ENCODE results near the gene CRTC3. TPM values are rescaled to one million over a fixed set of nuclear protein-coding genes. Genes with fewer than 3 reads are reported as not detected.
A peak's percentile ranks its signal among the peaks of the same experiment; 100 is the strongest.

Gene CRTC3
- total RNA-seq, 3 donors from 2014 or later, result 28.2 to 33.0 (median 29.8) TPM

GRCh38 chr15:90540768-90541167, 11.0 kb downstream of the CRTC3 start:
- ATAC-seq (no peak), DNase-seq (no peak)
- no peak overlapping the region for H3K4me3 Mint-ChIP-seq
- H3K4me1 Mint-ChIP-seq (ENCODE audit: low read depth), result peaks cover 70% of the 10 kb centered on the region
- no peaks in the 10 kb centered on the region for H3K9me3 Mint-ChIP-seq
- peaks cover 26% of the 10 kb centered on the region for H3K36me3 Mint-ChIP-seq (ENCODE audit: insufficient read depth)
- no peaks in the 10 kb centered on the region for H3K27me3 Mint-ChIP-seq (ENCODE audit: low read depth)

- Mint-ChIP-seq H3K4me1 (ENCODE audit: low read depth) (peaks cover 59% of the 10 kb centered on the region), H3K4me3 (no peak overlapping the region), H3K9me3 (no peaks in the 10 kb centered on the region), H3K27me3 (ENCODE audit: low read depth) (no peaks in the 10 kb centered on the region), H3K36me3 (ENCODE audit: insufficient read depth) (peaks cover 23% of the 10 kb centered on the region)
- ATAC-seq (peak; percentile 58 to 65), DNase-seq (no peak)
Measured at GRCh38 chr15:90545095-90545494, 15.4 kb downstream of the CRTC3 start.

GRCh38 chr15:90547540-90547939, 17.8 kb downstream of the CRTC3 start:
- Mint-ChIP-seq H3K4me1 (ENCODE audit: low read depth) (peaks cover 60% of the 10 kb centered on the region), H3K27me3 (ENCODE audit: low read depth) (no peaks in the 10 kb centered on the region), H3K36me3 (ENCODE audit: insufficient read depth) (peaks cover 22% of the 10 kb centered on the region), H3K9me3 (no peaks in the 10 kb centered on the region), H3K4me3 (no peak overlapping the region)
- ATAC-seq (peak in 1 of 2 donors; percentile 27), DNase-seq (no peak)

GRCh38 chr15:90550919-90551318, 21.2 kb downstream of the CRTC3 start:
- no peak for DNase-seq
- no peak for ATAC-seq
- Mint-ChIP-seq H3K27me3 (ENCODE audit: low read depth) (no peaks in the 10 kb centered on the region), H3K4me1 (ENCODE audit: low read depth) (peaks cover 58% of the 10 kb centered on the region), H3K9me3 (no peaks in the 10 kb centered on the region), H3K36me3 (ENCODE audit: insufficient read depth) (peaks cover 15% of the 10 kb centered on the region), H3K4me3 (no peak overlapping the region)

GRCh38 chr15:90552162-90552928, 22.6 kb downstream of the CRTC3 start:
- peaks cover 17% of the 10 kb centered on the region for H3K36me3 Mint-ChIP-seq (ENCODE audit: insufficient read depth)
- DNase-seq (no peak), ATAC-seq (no peak)
- H3K27me3 Mint-ChIP-seq (ENCODE audit: low read depth), result no peaks in the 10 kb centered on the region
- H3K4me3 Mint-ChIP-seq, result no peak overlapping the region
- H3K9me3 Mint-ChIP-seq, result no peaks in the 10 kb centered on the region
- peaks cover 58% of the 10 kb centered on the region for H3K4me1 Mint-ChIP-seq (ENCODE audit: low read depth)

- H3K27me3 Mint-ChIP-seq (ENCODE audit: low read depth), result no peaks in the 10 kb centered on the region
- ATAC-seq (no peak), DNase-seq (no peak)
- H3K4me3 Mint-ChIP-seq, result no peak overlapping the region
- H3K36me3 Mint-ChIP-seq (ENCODE audit: insufficient read depth), result peaks cover 19% of the 10 kb centered on the region
- no peaks in the 10 kb centered on the region for H3K9me3 Mint-ChIP-seq
- H3K4me1 Mint-ChIP-seq (ENCODE audit: low read depth), result peaks cover 58% of the 10 kb centered on the region
Measured at GRCh38 chr15:90552929-90553211, 23.1 kb downstream of the CRTC3 start.

GRCh38 chr15:90553248-90553745, 23.6 kb downstream of the CRTC3 start:
- Mint-ChIP-seq H3K4me3 (no peak overlapping the region), H3K9me3 (no peaks in the 10 kb centered on the region), H3K4me1 (ENCODE audit: low read depth) (peaks cover 58% of the 10 kb centered on the region), H3K27me3 (ENCODE audit: low read depth) (no peaks in the 10 kb centered on the region), H3K36me3 (ENCODE audit: insufficient read depth) (peaks cover 20% of the 10 kb centered on the region)
- ATAC-seq, result no peak
- DNase-seq, result no peak

- peaks cover 73% of the 10 kb centered on the region for H3K4me1 Mint-ChIP-seq (ENCODE audit: low read depth)
- H3K9me3 Mint-ChIP-seq, result no peaks in the 10 kb centered on the region
- DNase-seq (peak; percentile 14), ATAC-seq (peak; percentile 42 to 59)
- H3K27me3 Mint-ChIP-seq (ENCODE audit: low read depth), result no peaks in the 10 kb centered on the region
- peaks cover 22% of the 10 kb centered on the region for H3K36me3 Mint-ChIP-seq (ENCODE audit: insufficient read depth)
- no peak overlapping the region for H3K4me3 Mint-ChIP-seq
Measured at GRCh38 chr15:90557186-90558084, 27.7 kb downstream of the CRTC3 start.

- Mint-ChIP-seq H3K9me3 (no peaks in the 10 kb centered on the region), H3K27me3 (ENCODE audit: low read depth) (no peaks in the 10 kb centered on the region), H3K4me3 (no peak overlapping the region), H3K36me3 (ENCODE audit: insufficient read depth) (peaks cover 21% of the 10 kb centered on the region), H3K4me1 (ENCODE audit: low read depth) (peaks cover 75% of the 10 kb centered on the region)
- no peak for ATAC-seq
- DNase-seq, result no peak
Measured at GRCh38 chr15:90558171-90558573, 28.4 kb downstream of the CRTC3 start.

- H3K27me3 Mint-ChIP-seq (ENCODE audit: low read depth), result no peaks in the 10 kb centered on the region
Measured at GRCh38 chr15:90559119-90559518, 29.4 kb downstream of the CRTC3 start.

GRCh38 chr15:90560229-90560776, 30.6 kb downstream of the CRTC3 start:
- Mint-ChIP-seq H3K4me3 (no peak overlapping the region), H3K27me3 (ENCODE audit: low read depth) (no peaks in the 10 kb centered on the region), H3K36me3 (ENCODE audit: insufficient read depth) (peaks cover 17% of the 10 kb centered on the region), H3K9me3 (no peaks in the 10 kb centered on the region), H3K4me1 (ENCODE audit: low read depth) (peaks cover 83% of the 10 kb centered on the region)
- ATAC-seq, result no peak
- DNase-seq, result no peak

More at GRCh38 chr15:90559119-90559518, 29.4 kb downstream of the CRTC3 start:
- no peaks in the 10 kb centered on the region for H3K9me3 Mint-ChIP-seq
- DNase-seq, result no peak
- H3K4me3 Mint-ChIP-seq, result no peak overlapping the region
- peaks cover 15% of the 10 kb centered on the region for H3K36me3 Mint-ChIP-seq (ENCODE audit: insufficient read depth)
- peaks cover 77% of the 10 kb centered on the region for H3K4me1 Mint-ChIP-seq (ENCODE audit: low read depth)
- ATAC-seq, result no peak

GRCh38 chr15:90561344-90562244, 31.9 kb downstream of the CRTC3 start:
- H3K36me3 Mint-ChIP-seq (ENCODE audit: insufficient read depth), result peaks cover 18% of the 10 kb centered on the region
- no peaks in the 10 kb centered on the region for H3K27me3 Mint-ChIP-seq (ENCODE audit: low read depth)
- no peaks in the 10 kb centered on the region for H3K9me3 Mint-ChIP-seq
- DNase-seq, result no peak
- no peak overlapping the region for H3K4me3 Mint-ChIP-seq
- peak; percentile 36 to 46 for ATAC-seq
- peaks cover 89% of the 10 kb centered on the region for H3K4me1 Mint-ChIP-seq (ENCODE audit: low read depth)

- no peak overlapping the region for H3K4me3 Mint-ChIP-seq
- H3K9me3 Mint-ChIP-seq, result no peaks in the 10 kb centered on the region
- DNase-seq, result no peak
- H3K4me1 Mint-ChIP-seq (ENCODE audit: low read depth), result peaks cover 86% of the 10 kb centered on the region
- peaks cover 18% of the 10 kb centered on the region for H3K36me3 Mint-ChIP-seq (ENCODE audit: insufficient read depth)
- H3K27me3 Mint-ChIP-seq (ENCODE audit: low read depth), result no peaks in the 10 kb centered on the region
- no peak for ATAC-seq
Measured at GRCh38 chr15:90562669-90563068, 32.9 kb downstream of the CRTC3 start.

- ATAC-seq (no peak), DNase-seq (no peak)
- H3K4me1 Mint-ChIP-seq (ENCODE audit: low read depth), result peaks cover 85% of the 10 kb centered on the region
- no peaks in the 10 kb centered on the region for H3K9me3 Mint-ChIP-seq
- H3K4me3 Mint-ChIP-seq, result no peak overlapping the region
- peaks cover 18% of the 10 kb centered on the region for H3K36me3 Mint-ChIP-seq (ENCODE audit: insufficient read depth)
- H3K27me3 Mint-ChIP-seq (ENCODE audit: low read depth), result no peaks in the 10 kb centered on the region
Measured at GRCh38 chr15:90563463-90563862, 33.7 kb downstream of the CRTC3 start.
